Measurements from ENCODE around the gene KLK10. TPM values are rescaled to one million over a fixed set of nuclear protein-coding genes. Genes with fewer than 3 reads are reported as not detected.

Gene KLK10
- polyA plus RNA-seq, 1 of the 3 experiments (the other 2 are of a cell fraction) = not detected

GRCh38 chr19:50983625-50984292 is 35.8 kb downstream of the KLK10 start, which contains the start of gene KLK7:
TSS of gene KLK7 (minus strand) at chr19:50983917. CDS start at chr19:50982399, 1,518 bp downstream.
- H3F3A ChIP-seq (replicated peaks; ENCODE audit: insufficient read depth) = no peaks in the 10 kb centered on the region
- no peak for TF ChIP-seq SMC3 (IDR thresholded peaks at IDR 0.05; ENCODE audit: low read depth, low read length)
- TF ChIP-seq, protein P1, sequence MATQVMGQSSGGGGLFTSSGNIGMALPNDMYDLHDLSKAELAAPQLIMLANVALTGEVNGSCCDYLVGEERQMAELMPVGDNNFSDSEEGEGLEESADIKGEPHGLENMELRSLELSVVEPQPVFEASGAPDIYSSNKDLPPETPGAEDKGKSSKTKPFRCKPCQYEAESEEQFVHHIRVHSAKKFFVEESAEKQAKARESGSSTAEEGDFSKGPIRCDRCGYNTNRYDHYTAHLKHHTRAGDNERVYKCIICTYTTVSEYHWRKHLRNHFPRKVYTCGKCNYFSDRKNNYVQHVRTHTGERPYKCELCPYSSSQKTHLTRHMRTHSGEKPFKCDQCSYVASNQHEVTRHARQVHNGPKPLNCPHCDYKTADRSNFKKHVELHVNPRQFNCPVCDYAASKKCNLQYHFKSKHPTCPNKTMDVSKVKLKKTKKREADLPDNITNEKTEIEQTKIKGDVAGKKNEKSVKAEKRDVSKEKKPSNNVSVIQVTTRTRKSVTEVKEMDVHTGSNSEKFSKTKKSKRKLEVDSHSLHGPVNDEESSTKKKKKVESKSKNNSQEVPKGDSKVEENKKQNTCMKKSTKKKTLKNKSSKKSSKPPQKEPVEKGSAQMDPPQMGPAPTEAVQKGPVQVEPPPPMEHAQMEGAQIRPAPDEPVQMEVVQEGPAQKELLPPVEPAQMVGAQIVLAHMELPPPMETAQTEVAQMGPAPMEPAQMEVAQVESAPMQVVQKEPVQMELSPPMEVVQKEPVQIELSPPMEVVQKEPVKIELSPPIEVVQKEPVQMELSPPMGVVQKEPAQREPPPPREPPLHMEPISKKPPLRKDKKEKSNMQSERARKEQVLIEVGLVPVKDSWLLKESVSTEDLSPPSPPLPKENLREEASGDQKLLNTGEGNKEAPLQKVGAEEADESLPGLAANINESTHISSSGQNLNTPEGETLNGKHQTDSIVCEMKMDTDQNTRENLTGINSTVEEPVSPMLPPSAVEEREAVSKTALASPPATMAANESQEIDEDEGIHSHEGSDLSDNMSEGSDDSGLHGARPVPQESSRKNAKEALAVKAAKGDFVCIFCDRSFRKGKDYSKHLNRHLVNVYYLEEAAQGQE (IDR thresholded peaks at IDR 0.05; ENCODE audit: low read depth, low read length) = no peak
- TF ChIP-seq POLR2AphosphoS5 (IDR thresholded peaks at IDR 0.05; ENCODE audit: low read depth, low read length) = no peak
- no peak within 1 kb of the TSS for H3K27ac ChIP-seq (ENCODE audit: low read depth in 2 of 2, low read length in 1 of 2)
- no peaks in the 10 kb centered on the region for H3K9me2 ChIP-seq
- no peaks in the 10 kb centered on the region for H3K4me1 ChIP-seq (ENCODE audit: control insufficient read depth in 1 of 2, insufficient read depth in 2 of 2, low read depth in 1 of 2, low read length in 1 of 2)
- no peak for DNase-seq
- no peaks in the 10 kb centered on the region for H3K36me3 ChIP-seq (replicated peaks in 1 of 2; ENCODE audit: control insufficient read depth in 1 of 2, insufficient read depth in 2 of 2, low read length in 1 of 2)
- H3K9me3 ChIP-seq = no peaks in the 10 kb centered on the region
- no peaks in the 10 kb centered on the region for H3K79me2 ChIP-seq (ENCODE audit: insufficient read depth)
- POLR2A ChIA-PET = no interaction called here
- CTCF ChIA-PET = no interaction called here
- no peak within 1 kb of the TSS for H3K4me2 ChIP-seq
- H3K4me3 ChIP-seq (ENCODE audit: low read depth in 2 of 2, low read length in 1 of 2) = no peak within 1 kb of the TSS
- 11% methylated on average over 28 of the region's 28 CpGs for WGBS (ENCODE audit: low lambda C conversion rate)
- no peak within 1 kb of the TSS for H3K9ac ChIP-seq
- H2AFZ ChIP-seq (ENCODE audit: low read depth) = no peak within 1 kb of the TSS
- no peaks in the 10 kb centered on the region; the same call in 1 of the 2 replicates for H3K27me3 ChIP-seq (ENCODE audit: insufficient read depth)
- no peaks in the 10 kb centered on the region for H4K20me1 ChIP-seq (ENCODE audit: insufficient read depth)

GRCh38 chr19:50982186-50982585 is 37.3 kb downstream of the KLK10 start:
- no peaks in the 10 kb centered on the region for H4K20me1 ChIP-seq (ENCODE audit: insufficient read depth)
- 16% methylated on average over 3 of the region's 4 CpGs for WGBS (ENCODE audit: low lambda C conversion rate)
- H3K27me3 ChIP-seq (ENCODE audit: insufficient read depth) = no peaks in the 10 kb centered on the region; the same call in 1 of the 2 replicates
- no peak overlapping the region for H3K27ac ChIP-seq (ENCODE audit: low read depth in 2 of 2, low read length in 1 of 2)
- H3F3A ChIP-seq (replicated peaks; ENCODE audit: insufficient read depth) = no peaks in the 10 kb centered on the region
- H3K36me3 ChIP-seq (replicated peaks in 1 of 2; ENCODE audit: control insufficient read depth in 1 of 2, insufficient read depth in 2 of 2, low read length in 1 of 2) = no peaks in the 10 kb centered on the region
- H3K9me3 ChIP-seq = no peaks in the 10 kb centered on the region
- CTCF ChIA-PET = no interaction called here
- H3K79me2 ChIP-seq (ENCODE audit: insufficient read depth) = no peaks in the 10 kb centered on the region
- POLR2A ChIA-PET = no interaction called here
- no peak overlapping the region for H2AFZ ChIP-seq (ENCODE audit: low read depth)
- H3K4me3 ChIP-seq (ENCODE audit: low read depth in 2 of 2, low read length in 1 of 2) = no peak overlapping the region
- H3K9ac ChIP-seq = no peak overlapping the region
- DNase-seq = no peak
- H3K9me2 ChIP-seq = no peaks in the 10 kb centered on the region
- H3K4me2 ChIP-seq = no peak overlapping the region
- no peaks in the 10 kb centered on the region for H3K4me1 ChIP-seq (ENCODE audit: control insufficient read depth in 1 of 2, insufficient read depth in 2 of 2, low read depth in 1 of 2, low read length in 1 of 2)
- TF ChIP-seq RAD21 (IDR thresholded peaks at IDR 0.05; ENCODE audit: low read length) = no peak
- no peak for TF ChIP-seq TCF12 (IDR thresholded peaks at IDR 0.05)
- no peak for TF ChIP-seq IRF3 (IDR thresholded peaks at IDR 0.05; ENCODE audit: low read depth, low read length)
- TF ChIP-seq NFIC (IDR thresholded peaks at IDR 0.05; ENCODE audit: borderline replicate concordance) = no peak
- TF ChIP-seq EZH2phosphoT487 (IDR thresholded peaks at IDR 0.05; ENCODE audit: borderline replicate concordance, low read depth) = no peak
- TF ChIP-seq RXRA (IDR thresholded peaks at IDR 0.05; ENCODE audit: borderline replicate concordance, low read depth) = no peak
- TF ChIP-seq, protein P2, sequence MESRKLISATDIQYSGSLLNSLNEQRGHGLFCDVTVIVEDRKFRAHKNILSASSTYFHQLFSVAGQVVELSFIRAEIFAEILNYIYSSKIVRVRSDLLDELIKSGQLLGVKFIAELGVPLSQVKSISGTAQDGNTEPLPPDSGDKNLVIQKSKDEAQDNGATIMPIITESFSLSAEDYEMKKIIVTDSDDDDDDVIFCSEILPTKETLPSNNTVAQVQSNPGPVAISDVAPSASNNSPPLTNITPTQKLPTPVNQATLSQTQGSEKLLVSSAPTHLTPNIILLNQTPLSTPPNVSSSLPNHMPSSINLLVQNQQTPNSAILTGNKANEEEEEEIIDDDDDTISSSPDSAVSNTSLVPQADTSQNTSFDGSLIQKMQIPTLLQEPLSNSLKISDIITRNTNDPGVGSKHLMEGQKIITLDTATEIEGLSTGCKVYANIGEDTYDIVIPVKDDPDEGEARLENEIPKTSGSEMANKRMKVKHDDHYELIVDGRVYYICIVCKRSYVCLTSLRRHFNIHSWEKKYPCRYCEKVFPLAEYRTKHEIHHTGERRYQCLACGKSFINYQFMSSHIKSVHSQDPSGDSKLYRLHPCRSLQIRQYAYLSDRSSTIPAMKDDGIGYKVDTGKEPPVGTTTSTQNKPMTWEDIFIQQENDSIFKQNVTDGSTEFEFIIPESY (IDR thresholded peaks at IDR 0.05; ENCODE audit: borderline replicate concordance, low read depth) = no peak
- TF ChIP-seq, protein P1 (IDR thresholded peaks at IDR 0.05; ENCODE audit: low read depth, low read length) = no peak
- TF ChIP-seq SMC3 (IDR thresholded peaks at IDR 0.05; ENCODE audit: low read depth, low read length) = no peak
- TF ChIP-seq JUND (IDR thresholded peaks at IDR 0.05) = no peak
- TF ChIP-seq, protein P3, sequence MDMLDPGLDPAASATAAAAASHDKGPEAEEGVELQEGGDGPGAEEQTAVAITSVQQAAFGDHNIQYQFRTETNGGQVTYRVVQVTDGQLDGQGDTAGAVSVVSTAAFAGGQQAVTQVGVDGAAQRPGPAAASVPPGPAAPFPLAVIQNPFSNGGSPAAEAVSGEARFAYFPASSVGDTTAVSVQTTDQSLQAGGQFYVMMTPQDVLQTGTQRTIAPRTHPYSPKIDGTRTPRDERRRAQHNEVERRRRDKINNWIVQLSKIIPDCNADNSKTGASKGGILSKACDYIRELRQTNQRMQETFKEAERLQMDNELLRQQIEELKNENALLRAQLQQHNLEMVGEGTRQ (IDR thresholded peaks at IDR 0.05; ENCODE audit: borderline replicate concordance, low read depth, low read length) = no peak
- TF ChIP-seq NRF1 (IDR thresholded peaks at IDR 0.05; ENCODE audit: low read depth, low read length) = no peak
- TF ChIP-seq FOXM1 (IDR thresholded peaks at IDR 0.05; ENCODE audit: low read depth) = no peak
- no peak for TF ChIP-seq MXI1 (IDR thresholded peaks at IDR 0.05; ENCODE audit: low read depth, low read length)
